ENCODE measurements around the gene TPRG1L.

Gene TPRG1L

GRCh38 chr1:3627515-3628253 is 2.9 kb downstream of the TPRG1L start:
- DNase-seq = no peak

GRCh38 chr1:3628445-3628844 is 3.6 kb downstream of the TPRG1L start:
- no peak for DNase-seq

- DNase-seq = no peak
Measured at GRCh38 chr1:3629561-3630160, 4.8 kb downstream of the TPRG1L start.

- peak in 1 of 51 donors; percentile 9 for DNase-seq
Measured at GRCh38 chr1:3630161-3630611, 5.4 kb downstream of the TPRG1L start.

GRCh38 chr1:3630914-3631313 is 6.1 kb downstream of the TPRG1L start:
- no peak for DNase-seq

GRCh38 chr1:3631320-3632260 is 6.8 kb downstream of the TPRG1L start:
- DNase-seq = no peak

GRCh38 chr1:3632298-3632697 is 7.5 kb downstream of the TPRG1L start:
- DNase-seq = no peak

- no peak for DNase-seq
Measured at GRCh38 chr1:3632716-3633343, 8.0 kb downstream of the TPRG1L start.

- DNase-seq = no peak
Measured at GRCh38 chr1:3633344-3634058, 8.7 kb downstream of the TPRG1L start.

GRCh38 chr1:3634059-3634800 is 9.4 kb downstream of the TPRG1L start:
- no peak for DNase-seq

- DNase-seq = no peak
Measured at GRCh38 chr1:3636080-3636479, 11.3 kb downstream of the TPRG1L start.

GRCh38 chr1:3636531-3636930 is 11.7 kb downstream of the TPRG1L start:
- no peak for DNase-seq

GRCh38 chr1:3638027-3638426 is 13.2 kb downstream of the TPRG1L start:
- DNase-seq = no peak

GRCh38 chr1:3638676-3639075 is 13.9 kb downstream of the TPRG1L start:
- DNase-seq = no peak

- no peak for DNase-seq
Measured at GRCh38 chr1:3639397-3639911, 14.6 kb downstream of the TPRG1L start.

- DNase-seq = no peak
Measured at GRCh38 chr1:3640121-3640837, 15.5 kb downstream of the TPRG1L start.

GRCh38 chr1:3641046-3641760 is 16.4 kb downstream of the TPRG1L start:
- DNase-seq = no peak

GRCh38 chr1:3641816-3642215 is 17.0 kb downstream of the TPRG1L start:
- no peak for DNase-seq

All from hypothalamus (tissue), 51 donors.